Activated naive CD4-positive, alpha-beta T cell (primary cell): ENCODE data around the gene PLCXD3.

Source experiments
- DNase-seq, 4 experiments: peaks; one replicate each; lab custom pipeline; 2025; lab: John Stamatoyannopoulos, UW

PLCXD3 gene, protein sequence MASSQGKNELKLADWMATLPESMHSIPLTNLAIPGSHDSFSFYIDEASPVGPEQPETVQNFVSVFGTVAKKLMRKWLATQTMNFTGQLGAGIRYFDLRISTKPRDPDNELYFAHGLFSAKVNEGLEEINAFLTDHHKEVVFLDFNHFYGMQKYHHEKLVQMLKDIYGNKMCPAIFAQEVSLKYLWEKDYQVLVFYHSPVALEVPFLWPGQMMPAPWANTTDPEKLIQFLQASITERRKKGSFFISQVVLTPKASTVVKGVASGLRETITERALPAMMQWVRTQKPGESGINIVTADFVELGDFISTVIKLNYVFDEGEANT

DNA sequence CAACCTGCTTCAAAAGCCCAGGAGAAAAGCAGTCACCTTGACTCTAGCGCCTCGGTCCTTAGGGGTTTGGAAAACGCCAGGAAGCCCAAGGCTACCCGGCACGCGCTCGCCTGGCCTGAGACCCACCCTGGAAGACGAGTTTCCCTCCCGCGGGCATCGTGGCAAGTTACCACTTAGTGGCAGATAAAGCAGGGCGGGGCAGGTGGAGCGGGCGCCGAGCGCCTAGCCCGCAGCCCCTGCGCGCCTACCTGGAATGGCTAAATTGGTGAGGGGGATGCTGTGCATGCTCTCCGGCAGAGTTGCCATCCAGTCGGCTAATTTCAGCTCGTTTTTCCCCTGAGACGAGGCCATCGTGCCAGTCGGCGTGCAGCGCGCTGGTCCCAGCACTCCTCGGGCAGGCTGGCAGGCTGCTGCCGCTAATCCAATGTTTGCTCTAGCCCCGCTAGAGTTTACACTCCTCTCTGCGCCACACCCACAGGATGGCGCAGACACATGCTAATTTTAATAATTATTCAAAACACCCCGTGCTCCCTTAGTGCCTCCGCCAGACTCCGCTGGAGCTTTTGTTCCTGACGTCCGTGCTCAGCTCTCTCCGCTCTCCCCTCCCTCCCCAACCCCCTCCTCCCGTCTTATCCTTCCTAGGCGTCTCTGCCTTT lies at the start of gene PLCXD3:
Gene PLCXD3, minus strand, starts transcription at position 426 of the 656 bp plus-strand sequence. Its CDS starts 75 bp downstream, at position 351.
- DNase-seq, result no peak

DNA sequence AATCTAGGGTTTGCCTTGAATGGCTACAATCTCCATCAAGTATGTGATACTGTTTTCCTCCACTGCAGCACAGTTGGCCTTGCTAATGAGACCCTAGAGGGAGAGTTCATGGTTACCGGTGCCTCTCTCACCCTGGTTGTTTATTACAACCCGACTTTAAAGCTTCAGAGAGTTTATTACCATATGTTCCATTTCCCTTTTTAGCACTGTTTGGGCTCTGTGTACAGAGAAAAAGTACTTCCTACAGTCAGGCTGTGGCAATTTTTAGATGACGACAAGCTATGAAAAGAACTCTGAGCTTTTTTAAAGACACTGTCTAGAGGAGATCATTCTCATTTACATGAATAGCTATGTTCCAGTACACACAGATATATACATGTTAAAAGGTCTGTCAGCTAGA lies 48.8 kb upstream of the PLCXD3 start:
- no peak for DNase-seq

GRCh38 chr5:41558295-41558694 lies 47.9 kb upstream of the PLCXD3 start:
- no peak for DNase-seq

DNA sequence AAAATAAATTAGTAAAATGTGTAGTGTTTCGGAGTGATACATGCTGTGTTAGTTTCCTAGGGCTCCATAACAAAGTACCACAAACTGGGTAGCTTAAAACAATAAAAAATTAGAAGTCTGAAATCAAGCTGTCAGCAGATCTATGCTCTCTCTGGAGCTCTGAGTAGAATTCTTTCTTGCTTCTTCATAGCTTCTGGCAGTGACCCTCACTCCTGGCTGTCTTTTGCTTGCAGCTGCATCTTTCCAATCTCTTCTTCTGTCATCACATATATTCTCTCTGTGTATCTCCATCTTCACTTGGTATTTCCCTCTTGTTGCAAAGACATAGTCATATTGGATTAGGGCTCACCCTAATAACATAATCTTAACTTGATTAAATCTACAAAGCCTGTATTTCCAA lies 37.6 kb upstream of the PLCXD3 start:
- DNase-seq, result no peak

DNA sequence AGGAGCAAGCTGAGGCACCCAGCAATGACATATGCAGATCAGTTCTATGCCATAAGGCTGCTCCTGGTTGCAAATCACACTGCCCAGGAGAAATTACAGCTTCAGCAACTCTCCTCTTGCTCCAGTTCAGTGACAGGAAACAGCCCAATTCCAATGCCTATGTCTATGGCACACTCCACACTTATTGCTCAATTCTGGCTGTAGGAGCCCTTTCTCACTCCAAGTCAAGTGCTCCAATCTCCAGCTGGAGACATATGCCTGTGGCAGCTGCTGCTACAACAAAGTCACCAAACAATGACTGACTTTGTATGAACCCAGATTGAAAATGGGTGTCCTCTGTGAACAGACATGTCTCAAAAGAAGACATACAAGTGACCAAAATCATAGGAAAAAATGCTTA lies 31.8 kb upstream of the PLCXD3 start:
- no peak for DNase-seq

- DNase-seq, result no peak
These were observed 29.1 kb upstream of the PLCXD3 start for GRCh38 chr5:41539454-41539853.

DNA sequence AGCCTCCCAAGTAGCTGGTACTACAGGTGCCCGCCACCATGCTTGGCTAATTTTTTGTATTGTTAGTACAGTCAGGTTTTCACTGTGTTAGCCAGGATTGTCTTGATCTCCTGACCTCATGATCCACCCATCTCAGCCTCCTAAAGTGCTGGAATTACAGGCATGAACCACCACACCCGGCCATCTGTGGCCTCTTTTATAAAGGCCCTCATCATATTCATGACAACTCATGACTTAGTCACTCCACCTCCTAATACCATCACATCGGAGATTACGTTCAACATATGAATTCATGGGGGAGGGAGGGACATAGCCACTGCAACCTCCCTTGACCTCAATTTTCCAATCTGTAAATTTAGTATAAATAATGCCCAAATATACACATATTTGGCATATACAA lies 27.2 kb upstream of the PLCXD3 start:
- DNase-seq, result no peak

DNA sequence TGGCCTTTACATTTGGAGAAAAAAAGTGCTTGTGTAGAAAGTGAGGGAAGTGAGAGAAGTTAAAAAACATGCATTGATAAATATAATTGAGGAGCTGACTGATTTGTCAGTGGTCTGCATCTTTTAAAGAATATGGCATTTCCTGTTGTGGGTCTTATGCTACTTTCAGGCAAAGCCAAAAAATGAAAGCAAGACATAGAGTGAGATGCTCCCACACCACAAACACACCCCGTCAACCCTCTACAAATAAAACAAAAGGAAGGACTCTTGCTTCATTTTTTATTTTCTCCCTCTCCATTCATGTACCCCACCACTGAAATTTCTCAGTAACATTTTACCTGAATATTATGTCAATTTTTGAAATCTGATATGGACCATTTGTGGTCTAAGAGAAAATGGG lies 22.1 kb upstream of the PLCXD3 start:
- no peak for DNase-seq

DNA sequence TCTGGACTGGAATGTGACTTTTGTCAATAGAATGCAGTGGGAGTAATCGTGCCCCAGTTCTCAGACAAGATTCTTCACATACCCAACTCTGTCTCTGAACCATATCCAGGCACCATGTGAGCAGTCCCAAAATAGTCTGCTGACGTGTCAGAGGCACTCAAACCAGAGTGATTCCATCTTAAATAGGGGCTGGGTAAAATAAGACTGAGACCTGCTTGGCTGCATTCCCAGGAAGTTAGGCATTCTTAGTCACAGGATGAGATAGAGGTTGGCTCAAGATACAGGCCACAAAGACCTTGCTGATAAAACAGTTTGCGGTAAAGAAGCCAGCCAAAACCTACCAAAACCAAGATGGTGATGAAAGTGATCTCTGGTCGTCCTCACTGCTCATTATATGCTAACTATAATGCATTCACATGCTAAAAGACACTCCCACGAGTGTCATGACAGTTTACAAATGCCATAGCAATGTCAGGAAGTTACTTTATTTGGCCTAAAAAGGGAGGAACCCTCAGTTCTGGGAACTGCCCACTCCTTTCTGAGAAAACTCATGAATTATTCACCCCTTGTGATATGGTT lies 16.9 kb upstream of the PLCXD3 start:
- no peak for DNase-seq

DNA sequence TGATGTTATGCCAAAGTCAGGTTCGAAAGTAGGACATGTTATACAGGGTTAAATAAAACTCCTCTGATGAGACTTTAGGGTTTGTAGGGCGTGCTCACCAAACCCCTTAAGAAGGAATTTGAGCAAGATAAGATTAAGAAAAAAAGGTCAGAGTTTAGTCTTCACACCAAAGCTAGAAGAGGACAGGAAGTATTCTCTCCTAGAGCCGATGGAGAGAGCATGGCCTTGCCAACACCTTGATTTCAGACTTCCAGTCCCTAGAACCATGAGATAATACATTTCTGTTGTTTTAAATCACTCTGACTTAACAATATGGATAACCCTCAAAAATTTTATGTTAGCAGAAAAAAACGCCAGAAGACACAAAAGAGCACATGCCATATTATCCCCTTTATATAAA lies 16.3 kb upstream of the PLCXD3 start:
- no peak for DNase-seq

- DNase-seq, result no peak
These were observed 13.8 kb upstream of the PLCXD3 start for GRCh38 chr5:41524174-41524573.

DNA sequence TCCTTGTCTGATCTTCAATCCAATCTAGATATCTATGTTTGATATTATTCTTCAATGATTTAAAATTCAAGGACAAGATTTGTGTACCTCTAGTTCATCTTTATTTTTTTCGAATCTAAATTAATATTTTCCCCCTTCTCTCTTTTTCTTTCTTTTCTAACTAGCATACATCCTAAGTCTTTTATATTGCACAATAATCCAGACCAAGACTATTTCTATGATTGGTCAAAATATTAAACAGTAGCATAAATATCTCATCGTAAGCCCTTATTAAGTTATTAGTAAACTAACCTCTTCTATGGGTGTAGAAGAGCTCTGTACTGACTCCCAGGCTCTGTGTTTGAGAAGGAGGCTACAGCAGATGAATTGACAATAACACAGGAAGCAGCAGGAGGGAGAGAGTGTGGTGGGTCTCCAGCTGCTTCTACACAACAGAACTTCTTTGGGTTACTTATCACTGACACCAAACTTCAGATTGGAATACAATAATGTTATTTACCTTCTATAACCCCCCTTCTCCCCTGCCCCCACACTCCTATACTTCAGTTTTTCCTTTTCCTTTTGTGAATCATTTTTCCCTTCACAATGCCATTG lies 11.9 kb upstream of the PLCXD3 start:
- DNase-seq, result no peak

GRCh38 chr5:41519801-41520200 lies 9.4 kb upstream of the PLCXD3 start:
- DNase-seq, result no peak

DNA sequence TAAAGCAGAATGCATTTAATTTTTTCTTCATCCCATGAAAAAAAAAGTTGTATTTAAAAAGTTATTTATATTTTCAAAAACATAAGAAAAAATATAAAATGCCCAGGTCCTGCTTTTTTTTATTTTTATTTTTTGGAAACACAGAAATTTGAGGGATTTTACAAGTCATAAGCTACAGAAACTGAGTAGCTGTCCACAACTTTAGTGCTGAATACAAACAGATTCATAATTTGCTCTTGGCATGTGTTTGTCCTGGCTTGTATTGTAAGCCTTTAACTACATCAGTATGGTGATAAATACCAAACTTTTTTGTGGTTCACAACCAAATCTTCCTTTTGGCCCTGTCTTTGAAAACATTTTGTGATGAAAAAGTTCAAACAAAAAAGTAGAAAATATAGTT lies 7.5 kb upstream of the PLCXD3 start:
- no peak for DNase-seq

GRCh38 chr5:41511241-41511640 lies 840 bp upstream of the PLCXD3 start:
- DNase-seq, result no peak

GRCh38 chr5:41509399-41510175 lies 814 bp downstream of the PLCXD3 start:
- DNase-seq, result no peak

- DNase-seq, result no peak
These were observed 1.6 kb downstream of the PLCXD3 start for GRCh38 chr5:41508696-41509398.

DNA sequence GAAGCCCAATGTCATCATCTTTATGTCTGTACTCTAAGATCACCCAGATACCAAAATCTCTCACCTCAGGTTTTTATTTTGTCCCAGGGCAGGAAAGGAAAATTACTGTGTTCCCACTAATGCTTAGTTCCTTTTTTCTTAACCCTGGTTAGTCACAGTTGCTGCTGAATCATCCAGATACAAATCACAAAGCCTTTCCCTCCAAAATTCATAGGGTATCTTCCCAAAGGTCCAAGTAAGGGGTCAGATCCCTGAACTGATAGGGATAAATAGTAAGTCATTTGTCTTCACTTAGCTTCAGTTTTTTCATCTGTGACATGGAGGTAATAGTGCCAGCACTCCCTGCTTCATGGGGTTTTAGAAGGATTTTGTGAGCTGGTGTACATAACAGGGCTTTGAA lies 2.2 kb downstream of the PLCXD3 start:
- no peak for DNase-seq

DNA sequence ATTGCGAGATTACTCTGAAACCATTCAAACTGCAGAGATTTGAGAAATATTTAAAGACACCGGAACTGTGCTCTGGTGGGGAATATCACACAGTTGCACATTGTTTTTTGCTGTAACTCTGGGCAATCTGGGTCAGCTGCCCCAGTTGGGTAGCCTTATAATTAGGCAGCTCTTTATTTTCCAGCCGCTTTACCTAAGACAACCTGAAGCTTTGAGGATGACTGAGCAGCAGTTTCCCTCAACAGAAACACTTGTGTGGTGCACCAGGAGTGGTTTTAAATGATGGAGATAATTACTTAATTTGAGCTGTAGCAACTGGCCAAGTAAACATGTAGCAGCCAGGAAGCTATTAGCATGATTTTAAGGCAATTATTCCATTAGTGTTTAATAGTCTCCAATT lies 2.9 kb downstream of the PLCXD3 start:
- no peak for DNase-seq

DNA sequence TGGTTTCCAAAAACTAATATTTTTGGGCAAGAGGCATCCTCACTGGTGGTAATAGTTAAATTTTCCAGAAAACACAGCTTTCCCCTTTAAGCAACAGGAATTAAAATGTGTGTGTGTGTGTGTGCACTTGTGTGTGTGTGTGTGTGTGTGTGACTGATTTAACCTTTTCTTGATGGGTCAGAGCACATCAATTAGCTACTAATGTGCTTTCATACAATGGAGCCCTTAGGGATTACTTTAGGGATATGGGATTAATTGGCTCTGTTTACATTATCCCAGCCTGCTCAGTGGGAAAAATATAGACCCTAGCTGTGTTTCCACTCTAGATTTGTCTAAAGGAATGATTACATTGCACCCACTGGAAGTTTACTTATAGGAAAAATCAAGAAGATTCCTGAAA lies 6.5 kb downstream of the PLCXD3 start:
- no peak for DNase-seq

- DNase-seq, result no peak
These were observed 7.1 kb downstream of the PLCXD3 start for GRCh38 chr5:41503310-41503709.
